Epidermal melanocyte (primary cell): Measurements from ENCODE around the gene GSS.

Experiments
- DNase-seq: peaks from one replicate; pipeline ENCODE4 v3.0.0; 2011; ENCODE audit warnings: low spot score; ENCODE audit not compliant: insufficient read length

GSS gene

GRCh38 chr20:34978092-34978744, 22.6 kb upstream of the GSS start:
- DNase-seq: no peak

GRCh38 chr20:34977365-34978091, 21.9 kb upstream of the GSS start:
- no peak for DNase-seq

- DNase-seq: no peak
Measured at GRCh38 chr20:34976286-34976685, 20.7 kb upstream of the GSS start.

- DNase-seq: no peak
Measured at GRCh38 chr20:34974246-34974645, 18.6 kb upstream of the GSS start.

- DNase-seq: no peak
Measured at GRCh38 chr20:34971561-34972235, 16.1 kb upstream of the GSS start.

- DNase-seq: no peak
Measured at GRCh38 chr20:34970846-34971560, 15.4 kb upstream of the GSS start.

- no peak for DNase-seq
Measured at GRCh38 chr20:34970193-34970840, 14.7 kb upstream of the GSS start.

- DNase-seq: no peak
Measured at GRCh38 chr20:34968042-34968775, 12.6 kb upstream of the GSS start.

- DNase-seq: no peak
Measured at GRCh38 chr20:34967421-34967820, 11.8 kb upstream of the GSS start.

GRCh38 chr20:34965051-34965450, 9.4 kb upstream of the GSS start:
- DNase-seq: no peak

GRCh38 chr20:34964486-34964885, 8.9 kb upstream of the GSS start:
- no peak for DNase-seq

GRCh38 chr20:34956751-34957472, 1.3 kb upstream of the GSS start:
- no peak for DNase-seq

- no peak for DNase-seq
Measured at GRCh38 chr20:34956041-34956458, 444 bp upstream of the GSS start.

GRCh38 chr20:34954904-34955230, 739 bp downstream of the GSS start:
- DNase-seq: no peak

GRCh38 chr20:34953960-34954359, 1.6 kb downstream of the GSS start:
- no peak for DNase-seq

- no peak for DNase-seq
Measured at GRCh38 chr20:34952671-34953070, 2.9 kb downstream of the GSS start.

- no peak for DNase-seq
Measured at GRCh38 chr20:34951652-34952051, 4.0 kb downstream of the GSS start.

- DNase-seq: no peak
Measured at GRCh38 chr20:34951252-34951651, 4.4 kb downstream of the GSS start.

- DNase-seq: no peak
Measured at GRCh38 chr20:34949120-34949519, 6.5 kb downstream of the GSS start.

GRCh38 chr20:34948030-34948429, 7.6 kb downstream of the GSS start:
- no peak for DNase-seq
